Mesendoderm (in vitro differentiated cells): ENCODE measurements around the gene LY6G6F.
A peak's percentile ranks its signal among the peaks of the same experiment; 100 is the strongest.

Source experiments
- DNase-seq: peaks from one replicate; pipeline ENCODE4 v3.0.0; 2013
- H2AK5ac ChIP-seq: 2 replicates; pipeline ENCODE4 v1.6.1; 2013; ENCODE audit warnings: low read length, inconsistent platforms
- H2BK120ac ChIP-seq: 2 replicates; pipeline ENCODE4 v1.6.1; 2013; ENCODE audit warnings: low read depth, mild to moderate bottlenecking, low read length, moderate library complexity, mixed read lengths
- H2BK15ac ChIP-seq: replicated peaks from 2 replicates; pipeline ENCODE4 v1.6.1; 2013; ENCODE audit warnings: low read depth, mild to moderate bottlenecking, moderate library complexity
- H2BK5ac ChIP-seq: 2 replicates; pipeline ENCODE4 v1.6.1; 2013; ENCODE audit warnings: low read length, inconsistent platforms
- H3K18ac ChIP-seq: 2 replicates; pipeline ENCODE4 v1.6.1; 2013; ENCODE audit warnings: mild to moderate bottlenecking, low read length, mixed read lengths
- H3K23ac ChIP-seq: one replicate; pipeline ENCODE4 v1.6.1; 2013; ENCODE audit warnings: low read length
- H3K27ac ChIP-seq: 2 replicates; pipeline ENCODE4 v1.5.1; 2013; ENCODE audit warnings: low read depth, mild to moderate bottlenecking, inconsistent platforms, low read length, moderate library complexity
- H3K27me3 ChIP-seq: 2 replicates; pipeline ENCODE4 v1.6.1; 2013; ENCODE audit warnings: low read length, control low read depth, mild to moderate bottlenecking, inconsistent platforms; ENCODE audit not compliant: insufficient read depth, poor library complexity
- H3K36me3 ChIP-seq: 2 replicates; pipeline ENCODE4 v1.6.1; 2013; ENCODE audit warnings: low read length, inconsistent platforms; ENCODE audit not compliant: control insufficient read depth, insufficient read depth
- H3K4ac ChIP-seq: one replicate; pipeline ENCODE4 v1.6.1; 2013; ENCODE audit warnings: low read depth, mild to moderate bottlenecking, low read length, moderate library complexity
- H3K4me1 ChIP-seq: 2 replicates; pipeline ENCODE4 v1.6.1; 2013; ENCODE audit warnings: low read depth, low read length, inconsistent platforms; ENCODE audit not compliant: control insufficient read depth
- H3K4me2 ChIP-seq: 2 replicates; pipeline ENCODE4 v1.6.1; 2013; ENCODE audit warnings: low read length
- H3K4me3 ChIP-seq: 2 replicates; pipeline ENCODE4 v1.5.1; 2013; ENCODE audit warnings: mild to moderate bottlenecking, low read length
- H3K56ac ChIP-seq: one replicate; pipeline ENCODE4 v1.6.1; 2013; ENCODE audit warnings: low read length
- H3K79me1 ChIP-seq: 2 replicates; pipeline ENCODE4 v1.6.1; 2013; ENCODE audit warnings: low read length, inconsistent platforms
- H3K79me2 ChIP-seq: 2 replicates; pipeline ENCODE4 v1.6.1; 2013; ENCODE audit warnings: mild to moderate bottlenecking, low read length; ENCODE audit not compliant: control insufficient read depth, insufficient read depth
- H3K9ac ChIP-seq: 2 replicates; pipeline ENCODE4 v1.6.1; 2013; ENCODE audit warnings: low read length, inconsistent platforms
- H4K5ac ChIP-seq: one replicate; pipeline ENCODE4 v1.6.1; 2013; ENCODE audit warnings: low read length
- H4K8ac ChIP-seq: one replicate; pipeline ENCODE4 v1.6.1; 2013; ENCODE audit warnings: low read depth, mild to moderate bottlenecking, control low read depth, low read length, moderate library complexity
- WGBS: extraction: QIAGEN DNeasy Blood & Tissue Kit; methylation state at CpG from one replicate; pipeline ENCODE4 v1.1.7; 2013; ENCODE audit warnings: low lambda C conversion rate, missing lambda C conversion rate; ENCODE audit not compliant: insufficient coverage; ENCODE audit errors: extremely low coverage; 5-methylcytosine and 5-hydroxymethylcytosine counted together

LY6G6F gene

GRCh38 chr6:31693535-31693934 is 13.1 kb upstream of the LY6G6F start:
- Histone ChIP-seq H3K23ac (no peak overlapping the region), H3K56ac (no peak overlapping the region), H2BK120ac (no peak overlapping the region), H3K4ac (no peak overlapping the region), H3K4me3 (no peak overlapping the region), H3K4me1 (peaks cover 8% of the 10 kb centered on the region), H4K8ac (no peak overlapping the region), H3K27ac (no peak overlapping the region), H3K79me2 (peaks cover 3% of the 10 kb centered on the region), H3K9ac (no peak overlapping the region), H2AK5ac (no peak overlapping the region), H3K36me3 (peaks cover 26% of the 10 kb centered on the region), H2BK5ac (no peak overlapping the region), H3K27me3 (no peaks in the 10 kb centered on the region), H4K5ac (no peak overlapping the region), H3K79me1 (peaks cover 4% of the 10 kb centered on the region), H3K18ac (no peak overlapping the region), H3K4me2 (no peak overlapping the region), H2BK15ac (no peak overlapping the region)
- no CpG with 5 or more reads among the region's 6 CpGs for WGBS
- no peak for DNase-seq

- peaks cover 15% of the 10 kb centered on the region for H3K36me3 ChIP-seq
- H3K79me1 ChIP-seq, result peaks cover 17% of the 10 kb centered on the region
- H4K5ac ChIP-seq, result no peak overlapping the region
- H3K4me3 ChIP-seq, result no peak overlapping the region
- H2BK120ac ChIP-seq, result no peak overlapping the region
- H3K79me2 ChIP-seq, result peaks cover 17% of the 10 kb centered on the region
- no peak overlapping the region for H2BK15ac ChIP-seq
- no peak overlapping the region for H3K56ac ChIP-seq
- no peak overlapping the region for H2AK5ac ChIP-seq
- H3K4ac ChIP-seq, result no peak overlapping the region
- H4K8ac ChIP-seq, result no peak overlapping the region
- H3K23ac ChIP-seq, result no peak overlapping the region
- H3K18ac ChIP-seq, result no peak overlapping the region
- H2BK5ac ChIP-seq, result no peak overlapping the region
- peaks cover 7% of the 10 kb centered on the region for H3K4me1 ChIP-seq
- H3K4me2 ChIP-seq, result no peak overlapping the region
- no peak overlapping the region for H3K27ac ChIP-seq
- H3K9ac ChIP-seq, result no peak overlapping the region
- DNase-seq, result no peak
- H3K27me3 ChIP-seq, result no peaks in the 10 kb centered on the region
- WGBS, result no CpG with 5 or more reads among the region's 3 CpGs
Measured at GRCh38 chr6:31697555-31697954, 9.1 kb upstream of the LY6G6F start.

DNA sequence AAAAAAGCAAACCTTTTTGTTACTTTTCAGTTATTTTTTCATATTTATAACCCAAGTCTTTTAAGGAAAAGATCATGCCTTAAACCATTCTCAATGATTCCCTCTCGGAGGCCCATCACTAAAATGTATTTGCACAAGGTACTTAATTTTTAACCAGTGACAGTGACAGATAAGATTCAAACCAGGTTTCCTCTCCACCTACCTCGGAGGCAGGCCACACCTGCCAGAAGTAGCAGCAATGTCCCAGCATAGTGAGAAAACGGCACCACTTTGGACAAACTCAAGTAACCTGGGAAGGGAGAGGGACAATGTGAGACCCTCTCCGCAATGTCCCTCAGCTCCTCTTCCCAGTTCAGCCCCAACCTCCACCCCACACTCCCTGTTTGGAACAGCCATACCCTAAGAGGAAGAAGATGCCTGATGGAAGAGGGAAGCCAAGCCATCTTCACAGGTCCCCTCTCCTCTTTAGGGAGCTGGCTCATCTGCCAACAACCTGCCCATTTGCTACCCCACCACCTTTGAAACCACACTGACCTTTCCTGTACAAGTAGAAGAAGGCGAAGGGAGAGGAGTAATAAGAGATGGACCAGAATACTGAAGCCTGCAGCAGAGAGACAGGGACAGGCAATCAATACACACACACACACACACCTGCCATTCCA is 5.8 kb upstream of the LY6G6F start:
- H3K27ac ChIP-seq, result no peak overlapping the region
- peak overlapping the region; percentile 19 for H3K9ac ChIP-seq
- H3K4me3 ChIP-seq, result no peak overlapping the region
- no peak overlapping the region for H4K5ac ChIP-seq
- no peak overlapping the region for H2BK5ac ChIP-seq
- H3K23ac ChIP-seq, result no peak overlapping the region
- H3K36me3 ChIP-seq, result peaks cover 6% of the 10 kb centered on the region
- H2AK5ac ChIP-seq, result no peak overlapping the region
- no peaks in the 10 kb centered on the region for H3K27me3 ChIP-seq
- no peak overlapping the region for H3K4ac ChIP-seq
- peaks cover 17% of the 10 kb centered on the region for H3K79me2 ChIP-seq
- H2BK120ac ChIP-seq, result no peak overlapping the region
- H4K8ac ChIP-seq, result no peak overlapping the region
- no peak overlapping the region for H3K18ac ChIP-seq
- peaks cover 7% of the 10 kb centered on the region for H3K4me1 ChIP-seq
- H2BK15ac ChIP-seq, result no peak overlapping the region
- peaks cover 17% of the 10 kb centered on the region for H3K79me1 ChIP-seq
- H3K56ac ChIP-seq, result peak overlapping the region; percentile 65
- DNase-seq, result no peak
- H3K4me2 ChIP-seq, result no peak overlapping the region
- no CpG with 5 or more reads among the region's 5 CpGs for WGBS

GRCh38 chr6:31701666-31702404 is 4.8 kb upstream of the LY6G6F start:
- no peak overlapping the region for H2BK120ac ChIP-seq
- peak overlapping the region; percentile 99 for H3K4me3 ChIP-seq
- peak overlapping the region; percentile 95 for H2AK5ac ChIP-seq
- H3K4ac ChIP-seq, result no peak overlapping the region
- no peaks in the 10 kb centered on the region for H3K27me3 ChIP-seq
- no CpG with 5 or more reads among the region's 7 CpGs for WGBS
- DNase-seq, result no peak
- peak overlapping the region; percentile 95 for H3K56ac ChIP-seq
- no peak overlapping the region for H4K5ac ChIP-seq
- H3K18ac ChIP-seq, result peak overlapping the region; percentile 8
- H3K27ac ChIP-seq, result peak overlapping the region; percentile 55
- peak overlapping the region; percentile 95 for H3K9ac ChIP-seq
- H3K79me2 ChIP-seq, result peaks cover 17% of the 10 kb centered on the region
- peak overlapping the region; percentile 99 for H3K4me2 ChIP-seq
- H2BK15ac ChIP-seq, result no peak overlapping the region
- peak overlapping the region; percentile 86 for H2BK5ac ChIP-seq
- H4K8ac ChIP-seq, result no peak overlapping the region
- H3K23ac ChIP-seq, result peak overlapping the region; percentile 81
- H3K79me1 ChIP-seq, result peaks cover 17% of the 10 kb centered on the region
- H3K4me1 ChIP-seq, result peaks cover 7% of the 10 kb centered on the region
- peaks cover 3% of the 10 kb centered on the region for H3K36me3 ChIP-seq

GRCh38 chr6:31702405-31702818 is 4.3 kb upstream of the LY6G6F start:
- Histone ChIP-seq H2BK120ac (no peak overlapping the region), H3K4me3 (peak overlapping the region; percentile 99), H4K5ac (no peak overlapping the region), H3K4ac (peak overlapping the region; percentile 92), H3K27me3 (no peaks in the 10 kb centered on the region), H3K4me2 (peak overlapping the region; percentile 99), H3K56ac (peak overlapping the region; percentile 95), H3K23ac (peak overlapping the region; percentile 81), H2BK5ac (peak overlapping the region; percentile 86), H4K8ac (no peak overlapping the region), H2AK5ac (peak overlapping the region; percentile 95), H3K27ac (peak overlapping the region; percentile 95), H3K9ac (peak overlapping the region; percentile 95), H3K36me3 (peaks cover 3% of the 10 kb centered on the region), H2BK15ac (no peak overlapping the region), H3K79me1 (peaks cover 17% of the 10 kb centered on the region), H3K18ac (peak overlapping the region; percentile 97), H3K4me1 (peaks cover 7% of the 10 kb centered on the region), H3K79me2 (peaks cover 17% of the 10 kb centered on the region)
- peak; percentile 76 for DNase-seq
- no CpG with 5 or more reads among the region's 10 CpGs for WGBS
